ENCODE data around the gene IRX6.

The IRX6 gene

GRCh38 chr16:55324285-55325079 lies 479 bp downstream of the IRX6 start:
- no peak for DNase-seq (ENCODE audit: low read depth)

- DNase-seq (ENCODE audit: low read depth), result no peak
Observed at GRCh38 chr16:55325080-55325447, 1.1 kb downstream of the IRX6 start.

GRCh38 chr16:55325458-55326109 lies 1.6 kb downstream of the IRX6 start:
- DNase-seq (ENCODE audit: low read depth), result no peak

GRCh38 chr16:55326261-55327092 lies 2.5 kb downstream of the IRX6 start:
- DNase-seq (ENCODE audit: low read depth), result no peak

- no peak for DNase-seq (ENCODE audit: low read depth)
Observed at GRCh38 chr16:55328611-55329569, 4.9 kb downstream of the IRX6 start.

- DNase-seq (ENCODE audit: low read depth), result no peak
Observed at GRCh38 chr16:55329791-55330428, 5.9 kb downstream of the IRX6 start.

- no peak for DNase-seq (ENCODE audit: low read depth)
Observed at GRCh38 chr16:55330781-55331647, 7.0 kb downstream of the IRX6 start.

GRCh38 chr16:55331648-55332185 lies 7.7 kb downstream of the IRX6 start:
- DNase-seq (ENCODE audit: low read depth), result no peak

- no peak for DNase-seq (ENCODE audit: low read depth)
Observed at GRCh38 chr16:55333684-55334083, 9.7 kb downstream of the IRX6 start.

- no peak for DNase-seq (ENCODE audit: low read depth)
Observed at GRCh38 chr16:55338646-55339045, 14.6 kb downstream of the IRX6 start.

GRCh38 chr16:55340445-55340844 lies 16.4 kb downstream of the IRX6 start:
- DNase-seq (ENCODE audit: low read depth), result no peak

GRCh38 chr16:55341681-55342080 lies 17.7 kb downstream of the IRX6 start:
- DNase-seq (ENCODE audit: low read depth), result no peak

- no peak for DNase-seq (ENCODE audit: low read depth)
Observed at GRCh38 chr16:55346475-55346874, 22.5 kb downstream of the IRX6 start.

- no peak for DNase-seq (ENCODE audit: low read depth)
Observed at GRCh38 chr16:55349867-55350266, 25.9 kb downstream of the IRX6 start.

- DNase-seq (ENCODE audit: low read depth), result no peak
Observed at GRCh38 chr16:55350984-55351383, 27.0 kb downstream of the IRX6 start.

GRCh38 chr16:55351936-55352335 lies 27.9 kb downstream of the IRX6 start:
- no peak for DNase-seq (ENCODE audit: low read depth)

- no peak for DNase-seq (ENCODE audit: low read depth)
Observed at GRCh38 chr16:55357241-55357640, 33.2 kb downstream of the IRX6 start.

- no peak for DNase-seq (ENCODE audit: low read depth)
Observed at GRCh38 chr16:55359946-55360345, 35.9 kb downstream of the IRX6 start.

GRCh38 chr16:55364811-55365210 lies 40.8 kb downstream of the IRX6 start:
- no peak for DNase-seq (ENCODE audit: low read depth)

GRCh38 chr16:55367301-55367811 lies 43.4 kb downstream of the IRX6 start:
- no peak for DNase-seq (ENCODE audit: low read depth)
